ENCODE results near the gene EPRS1. TPM values are rescaled to one million over a fixed set of nuclear protein-coding genes. Genes with fewer than 3 reads are reported as not detected.

Gene EPRS1
- polyA plus RNA-seq, 1 of the 3 experiments (the other 2 are of a cell fraction), result 23.4 TPM

DNA sequence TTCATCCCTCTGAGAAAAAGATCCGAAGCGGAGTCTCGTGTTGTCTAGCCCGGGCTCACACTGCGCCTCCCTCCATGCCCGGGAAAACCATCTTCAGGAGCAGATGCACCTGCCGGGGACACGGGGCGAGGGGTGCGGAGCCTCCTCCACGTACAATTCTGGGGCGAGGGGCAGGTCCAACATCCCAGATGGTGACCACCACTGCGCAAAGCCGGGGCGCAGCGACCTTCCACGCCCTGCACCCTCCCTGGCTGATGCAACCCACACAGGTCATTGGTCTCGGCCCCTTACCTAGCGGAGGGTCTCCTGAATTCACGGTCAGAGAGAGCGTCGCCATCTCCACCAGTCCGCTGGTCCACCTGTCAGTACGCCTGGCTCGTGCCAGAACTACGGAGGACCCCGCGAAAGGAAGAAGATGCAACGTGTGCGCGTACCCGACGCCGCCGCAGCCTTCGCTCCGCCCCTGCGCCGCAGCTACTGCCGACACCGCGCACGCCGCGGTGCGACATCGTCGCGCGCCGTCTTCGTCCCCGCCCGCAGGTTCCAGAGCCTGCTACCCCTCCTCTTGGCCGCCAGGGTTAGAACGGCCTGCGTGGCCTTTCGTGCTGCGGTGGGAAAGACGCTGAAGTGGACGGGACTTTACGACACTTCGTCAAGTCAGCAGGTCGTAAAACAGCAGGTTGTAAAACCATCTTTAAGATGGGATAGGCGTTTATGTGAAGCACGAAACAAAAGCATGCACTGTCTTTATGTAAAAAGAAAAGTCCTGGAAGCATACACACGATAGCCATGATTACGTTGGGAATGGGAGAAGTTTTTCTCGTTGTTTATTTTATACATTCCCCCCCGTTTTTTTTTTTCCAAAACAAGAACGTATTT lies at the start of gene EPRS1 (continued):
- 0 out of 2 replicates have a peak, but pooled peaks have one; percentile 29 for TF ChIP-seq REST (IDR thresholded peaks at IDR 0.05; ENCODE audit: low read depth, low read length)
- TF ChIP-seq EP300 (IDR thresholded peaks at IDR 0.05; ENCODE audit: borderline replicate concordance in 1 of 2, low read depth in 1 of 2, low read length in 1 of 2), result peak in 1 of 2 experiments; percentile 39; a peak in 1 of 4 replicates
- no peak for TF ChIP-seq JUND (IDR thresholded peaks at IDR 0.05)
- peak; percentile 32; the same call in 1 of the 2 replicates for TF ChIP-seq NFIC (IDR thresholded peaks at IDR 0.05; ENCODE audit: borderline replicate concordance)

GRCh38 chr1:220094016-220094911 lies 48.0 kb upstream of the EPRS1 start, which contains the start of gene IARS2:
IARS2 (plus strand) TSS chr1:220094132; CDS start chr1:220094217, 85 bp downstream.
- ChIA-PET POLR2A (no interaction called here), CTCF (interaction anchor here (0.8 to 1.3 kb wide), 3 partner anchors 30 to 102 kb away, joined by 3 read pairs; no protein-coding TSS in a partner anchor)
- 7% methylated on average over 11 of the region's 73 CpGs for WGBS (ENCODE audit: low lambda C conversion rate)
- peak; percentile 98 for DNase-seq
- Histone ChIP-seq H3K4me1 (ENCODE audit: control insufficient read depth in 1 of 2, insufficient read depth in 2 of 2, low read depth in 1 of 2, low read length in 1 of 2) (peaks cover 9 to 10% of the 10 kb centered on the region in 2 experiments), H3K27ac (ENCODE audit: low read depth in 2 of 2, low read length in 1 of 2) (peak within 1 kb of the TSS; percentile 74 to 83), H4K20me1 (ENCODE audit: insufficient read depth) (no peaks in the 10 kb centered on the region), H3K9me3 (no peaks in the 10 kb centered on the region), H3K4me2 (peak within 1 kb of the TSS; percentile 96), H3K36me3 (replicated peaks in 1 of 2; ENCODE audit: control insufficient read depth in 1 of 2, insufficient read depth in 2 of 2, low read length in 1 of 2) (peaks cover 25 to 26% of the 10 kb centered on the region in 2 experiments), H3K27me3 (ENCODE audit: insufficient read depth) (no peaks in the 10 kb centered on the region), H3F3A (replicated peaks; ENCODE audit: insufficient read depth) (peaks cover 4% of the 10 kb centered on the region), H3K9ac (peak within 1 kb of the TSS; percentile 94), H3K79me2 (ENCODE audit: insufficient read depth) (peaks cover 52% of the 10 kb centered on the region), H3K9me2 (no peaks in the 10 kb centered on the region), H3K4me3 (ENCODE audit: low read depth in 2 of 2, low read length in 1 of 2) (peak within 1 kb of the TSS; percentile 77 to 98), H2AFZ (ENCODE audit: low read depth) (peak within 1 kb of the TSS; percentile 92)
- 0 out of 2 replicates have a peak, but pooled peaks have one; percentile 44 for TF ChIP-seq YY1 (IDR thresholded peaks at IDR 0.05; ENCODE audit: low read depth)
- TF ChIP-seq SIN3A (IDR thresholded peaks at IDR 0.05; ENCODE audit: borderline replicate concordance, low read depth, low read length), result peak; percentile 43; the same call in 1 of the 2 replicates
- 0 out of 2 replicates have a peak, but pooled peaks have one; percentile 21 for TF ChIP-seq FOXJ3 (CRISPR knock-in tag; IDR thresholded peaks at IDR 0.05)
- TF ChIP-seq ELF1 (IDR thresholded peaks at IDR 0.05), result 0 out of 2 replicates have a peak, but pooled peaks have one; percentile 21
- TF ChIP-seq TAF1 (IDR thresholded peaks at IDR 0.05; ENCODE audit: borderline replicate concordance, low read depth, low read length), result peak; percentile 54
- 0 out of 2 replicates have a peak, but pooled peaks have one; percentile 33 for TF ChIP-seq FOXM1 (IDR thresholded peaks at IDR 0.05; ENCODE audit: low read depth)
- TF ChIP-seq, protein P1, sequence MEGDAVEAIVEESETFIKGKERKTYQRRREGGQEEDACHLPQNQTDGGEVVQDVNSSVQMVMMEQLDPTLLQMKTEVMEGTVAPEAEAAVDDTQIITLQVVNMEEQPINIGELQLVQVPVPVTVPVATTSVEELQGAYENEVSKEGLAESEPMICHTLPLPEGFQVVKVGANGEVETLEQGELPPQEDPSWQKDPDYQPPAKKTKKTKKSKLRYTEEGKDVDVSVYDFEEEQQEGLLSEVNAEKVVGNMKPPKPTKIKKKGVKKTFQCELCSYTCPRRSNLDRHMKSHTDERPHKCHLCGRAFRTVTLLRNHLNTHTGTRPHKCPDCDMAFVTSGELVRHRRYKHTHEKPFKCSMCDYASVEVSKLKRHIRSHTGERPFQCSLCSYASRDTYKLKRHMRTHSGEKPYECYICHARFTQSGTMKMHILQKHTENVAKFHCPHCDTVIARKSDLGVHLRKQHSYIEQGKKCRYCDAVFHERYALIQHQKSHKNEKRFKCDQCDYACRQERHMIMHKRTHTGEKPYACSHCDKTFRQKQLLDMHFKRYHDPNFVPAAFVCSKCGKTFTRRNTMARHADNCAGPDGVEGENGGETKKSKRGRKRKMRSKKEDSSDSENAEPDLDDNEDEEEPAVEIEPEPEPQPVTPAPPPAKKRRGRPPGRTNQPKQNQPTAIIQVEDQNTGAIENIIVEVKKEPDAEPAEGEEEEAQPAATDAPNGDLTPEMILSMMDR (IDR thresholded peaks at IDR 0.05), result no peak
- no peak for TF ChIP-seq GATA2 (CRISPR knock-in tag; IDR thresholded peaks at IDR 0.05)
- TF ChIP-seq, protein P2, sequence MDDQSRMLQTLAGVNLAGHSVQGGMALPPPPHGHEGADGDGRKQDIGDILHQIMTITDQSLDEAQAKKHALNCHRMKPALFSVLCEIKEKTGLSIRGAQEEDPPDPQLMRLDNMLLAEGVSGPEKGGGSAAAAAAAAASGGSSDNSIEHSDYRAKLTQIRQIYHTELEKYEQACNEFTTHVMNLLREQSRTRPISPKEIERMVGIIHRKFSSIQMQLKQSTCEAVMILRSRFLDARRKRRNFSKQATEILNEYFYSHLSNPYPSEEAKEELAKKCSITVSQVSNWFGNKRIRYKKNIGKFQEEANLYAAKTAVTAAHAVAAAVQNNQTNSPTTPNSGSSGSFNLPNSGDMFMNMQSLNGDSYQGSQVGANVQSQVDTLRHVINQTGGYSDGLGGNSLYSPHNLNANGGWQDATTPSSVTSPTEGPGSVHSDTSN (IDR thresholded peaks at IDR 0.05), result no peak; the same call in 1 of the 2 replicates
- TF ChIP-seq, protein P3, sequence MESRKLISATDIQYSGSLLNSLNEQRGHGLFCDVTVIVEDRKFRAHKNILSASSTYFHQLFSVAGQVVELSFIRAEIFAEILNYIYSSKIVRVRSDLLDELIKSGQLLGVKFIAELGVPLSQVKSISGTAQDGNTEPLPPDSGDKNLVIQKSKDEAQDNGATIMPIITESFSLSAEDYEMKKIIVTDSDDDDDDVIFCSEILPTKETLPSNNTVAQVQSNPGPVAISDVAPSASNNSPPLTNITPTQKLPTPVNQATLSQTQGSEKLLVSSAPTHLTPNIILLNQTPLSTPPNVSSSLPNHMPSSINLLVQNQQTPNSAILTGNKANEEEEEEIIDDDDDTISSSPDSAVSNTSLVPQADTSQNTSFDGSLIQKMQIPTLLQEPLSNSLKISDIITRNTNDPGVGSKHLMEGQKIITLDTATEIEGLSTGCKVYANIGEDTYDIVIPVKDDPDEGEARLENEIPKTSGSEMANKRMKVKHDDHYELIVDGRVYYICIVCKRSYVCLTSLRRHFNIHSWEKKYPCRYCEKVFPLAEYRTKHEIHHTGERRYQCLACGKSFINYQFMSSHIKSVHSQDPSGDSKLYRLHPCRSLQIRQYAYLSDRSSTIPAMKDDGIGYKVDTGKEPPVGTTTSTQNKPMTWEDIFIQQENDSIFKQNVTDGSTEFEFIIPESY (IDR thresholded peaks at IDR 0.05; ENCODE audit: borderline replicate concordance, low read depth), result no peak
- TF ChIP-seq RFX5 (IDR thresholded peaks at IDR 0.05; ENCODE audit: low read length), result 0 out of 2 replicates have a peak, but pooled peaks have one; percentile 26
- TF ChIP-seq MXI1 (IDR thresholded peaks at IDR 0.05; ENCODE audit: low read depth, low read length), result peak; percentile 56; the same call in 1 of the 2 replicates
- no peak for TF ChIP-seq TEAD4 (IDR thresholded peaks at IDR 0.05; ENCODE audit: borderline replicate concordance, insufficient read depth)
- no peak for TF ChIP-seq EP300 (IDR thresholded peaks at IDR 0.05; ENCODE audit: borderline replicate concordance in 1 of 2, low read depth in 1 of 2, low read length in 1 of 2)
- TF ChIP-seq EZH2phosphoT487 (IDR thresholded peaks at IDR 0.05; ENCODE audit: borderline replicate concordance, low read depth), result no peak
- no peak for TF ChIP-seq NFIC (IDR thresholded peaks at IDR 0.05; ENCODE audit: borderline replicate concordance)

Data from SK-N-SH (cell line).